Mucosa of descending colon (tissue), 3 donors: ENCODE results near the gene CCNDBP1. TPM values are rescaled to one million over a fixed set of nuclear protein-coding genes. Genes with fewer than 3 reads are reported as not detected.
A peak's percentile ranks its signal among the peaks of the same experiment; 100 is the strongest.

ENCODE experiments used
- ATAC-seq: fragments of 200-7000 bp; cut with Tn5 transposase; one replicate; pipeline ENCODE4 v1.9.1; 2020; ENCODE audit warnings: mild to moderate bottlenecking, moderate library complexity
- DNase-seq, 3 donors: peaks; one replicate each; pipeline ENCODE4 v3.0.0-alpha.2; 2020
- H3K36me3 ChIP-seq: fragments of 200-600 bp; one replicate; pipeline ENCODE4 v1.8.0; 2021; ENCODE audit warnings: low read depth, mild to moderate bottlenecking
- H3K4me1 ChIP-seq: fragments of 200-600 bp; one replicate; pipeline ENCODE4 v1.8.0; 2021; ENCODE audit warnings: low read depth, mild to moderate bottlenecking
- H3K4me3 ChIP-seq: fragments of 200-600 bp; one replicate; pipeline ENCODE4 v1.8.0; 2021; ENCODE audit warnings: mild to moderate bottlenecking
- H3K9me3 ChIP-seq: fragments of 200-600 bp; one replicate; pipeline ENCODE4 v1.8.0; 2021; ENCODE audit warnings: mild to moderate bottlenecking
- CTCF ChIP-seq: fragments of 200-600 bp; IDR thresholded peaks from one replicate; pipeline ENCODE4 v1.8.0; 2022; ENCODE audit warnings: antibody characterized with exemption, mild to moderate bottlenecking
- intact Hi-C, 2 donors: fragments of 100-400 bp; cut with DNase I in 1 of 2; cut with micrococcal nuclease in 1 of 2; formaldehyde crosslinking; loops; one replicate each; pipeline versions ENCODE4 v1.11.0 to v1.11.1; 2022; cut with DNase I, micrococcal nuclease
- total RNA-seq, 3 donors: library from RNA; stranded (reverse); fragmentation: NEBNext Ultra II Directional in 2 of 3; extraction: Animal tissue kit (Norgen Biotek cat#: 25700) in 2 of 3; gene quantifications; one replicate each; pipeline versions ENCODE4 v1.2.1 to v1.2.4, GENCODE V29; 2021 to 2023
- donor health status: DM: no; HTN: no; CAD: no; lungs with moderate emphysema.
- donor health status: DM: no; HTN: no; CAD: no.
- donor health status: DM: no; HTN: yes; CAD: no.

CCNDBP1 gene
- total RNA-seq, 3 donors from 2014 or later = 45.5 to 75.2 (median 54.6) TPM

DNA sequence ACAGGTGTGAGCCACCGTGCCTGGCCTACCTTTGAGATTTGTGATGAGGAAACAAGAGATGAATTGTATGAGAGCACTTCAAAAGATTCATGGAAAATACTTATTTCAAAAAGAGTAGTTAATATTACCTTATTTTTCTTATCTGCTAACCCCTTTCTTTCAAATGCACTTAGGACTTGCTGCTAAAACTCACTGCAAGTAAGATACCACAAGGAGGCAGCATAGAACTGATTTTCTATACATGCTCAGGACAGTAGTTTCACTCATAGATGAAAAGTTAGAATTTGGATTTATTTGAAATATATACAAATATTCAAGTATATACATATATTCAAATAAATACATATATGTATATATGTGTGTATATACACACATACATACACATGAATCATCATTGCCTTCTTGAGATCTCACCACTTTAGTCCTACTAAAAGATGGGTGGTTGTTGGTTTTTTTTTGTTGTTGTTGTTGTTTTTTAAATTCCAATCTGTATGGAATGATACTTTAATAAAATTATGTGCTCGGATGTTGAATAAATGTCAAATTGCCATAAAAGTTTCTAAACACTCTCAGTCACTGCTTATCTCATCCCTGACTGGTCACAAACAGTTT lies 2.4 kb downstream of the CCNDBP1 start:
- intact Hi-C loops = no loop called here
- ATAC-seq = no peak
- Histone ChIP-seq H3K4me3 (no peak overlapping the region), H3K4me1 (peaks cover 13% of the 10 kb centered on the region), H3K9me3 (no peaks in the 10 kb centered on the region), H3K36me3 (peaks cover 8% of the 10 kb centered on the region)
- DNase-seq = no peak
- peak; percentile 44 for TF ChIP-seq CTCF

DNA sequence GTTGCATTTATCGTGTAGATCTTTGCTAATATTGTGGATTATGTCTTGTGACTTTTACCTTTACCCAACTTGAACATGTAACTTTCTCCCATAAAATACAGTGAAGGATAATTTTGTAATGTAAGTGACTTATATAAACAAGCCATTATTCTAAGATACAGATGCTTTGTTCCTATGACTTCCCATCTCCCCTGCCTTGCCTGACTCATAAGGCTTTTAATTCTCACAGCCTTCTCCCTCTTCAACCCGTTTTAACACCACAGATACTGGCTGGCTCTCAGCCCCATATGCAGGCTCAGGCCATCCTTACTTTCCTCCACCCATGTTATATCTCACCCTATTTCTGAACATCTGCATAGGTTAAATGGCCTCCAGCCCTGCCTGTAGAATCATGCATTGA lies 4.1 kb downstream of the CCNDBP1 start:
- H3K4me1 ChIP-seq = peaks cover 13% of the 10 kb centered on the region
- no peak overlapping the region for H3K4me3 ChIP-seq
- no peak for TF ChIP-seq CTCF
- H3K9me3 ChIP-seq = no peaks in the 10 kb centered on the region
- H3K36me3 ChIP-seq = peaks cover 21% of the 10 kb centered on the region
- intact Hi-C loops = no loop called here
- DNase-seq = no peak
- ATAC-seq = no peak

DNA sequence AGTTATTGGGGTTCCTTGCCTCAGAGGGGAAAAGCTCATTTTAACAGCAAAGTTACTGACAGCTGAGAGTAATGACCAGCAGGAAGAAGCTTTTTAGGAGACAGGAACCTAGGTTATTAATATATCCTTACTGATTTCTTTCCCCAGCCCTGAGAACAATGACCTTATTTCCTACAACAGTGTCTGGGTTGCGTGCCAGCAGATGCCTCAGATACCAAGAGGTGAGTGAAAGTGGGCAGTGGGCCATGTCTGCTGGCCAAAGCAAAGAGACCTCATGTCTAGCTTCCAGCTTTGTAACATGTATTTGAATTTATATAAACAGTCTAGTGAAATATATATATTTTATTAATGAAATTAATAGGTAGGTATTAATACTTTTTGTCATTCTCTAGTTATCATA lies 5.0 kb downstream of the CCNDBP1 start:
- Histone ChIP-seq H3K4me1 (peaks cover 13% of the 10 kb centered on the region), H3K9me3 (no peaks in the 10 kb centered on the region), H3K4me3 (no peak overlapping the region), H3K36me3 (peaks cover 25% of the 10 kb centered on the region)
- TF ChIP-seq CTCF = no peak
- intact Hi-C loops = no loop called here
- ATAC-seq (no peak), DNase-seq (no peak)

GRCh38 chr15:43193710-43194109 lies 8.5 kb downstream of the CCNDBP1 start:
- Histone ChIP-seq H3K4me3 (no peak overlapping the region), H3K36me3 (peaks cover 25% of the 10 kb centered on the region), H3K9me3 (no peaks in the 10 kb centered on the region), H3K4me1 (no peaks in the 10 kb centered on the region)
- ATAC-seq = no peak
- DNase-seq = no peak
- intact Hi-C loops = no loop called here
- TF ChIP-seq CTCF = no peak

DNA sequence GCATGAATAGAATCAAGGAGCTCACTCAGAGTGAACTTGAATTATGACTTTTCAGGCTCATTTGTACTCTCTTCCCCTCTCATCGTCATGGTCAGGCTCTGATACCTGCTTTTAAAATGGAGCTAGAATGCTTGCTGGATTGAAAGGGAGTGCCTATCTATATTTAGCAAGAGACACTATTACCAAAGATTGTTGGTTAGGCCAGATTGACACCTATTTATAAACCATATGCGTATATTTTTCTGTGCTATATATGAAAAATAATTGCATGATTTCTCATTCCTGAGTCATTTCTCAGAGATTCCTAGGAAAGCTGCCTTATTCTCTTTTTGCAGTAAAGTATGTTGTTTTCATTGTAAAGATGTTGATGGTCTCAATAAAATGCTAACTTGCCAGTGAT lies 9.6 kb downstream of the CCNDBP1 start:
- no peak for ATAC-seq
- no peak for TF ChIP-seq CTCF
- H3K4me1 ChIP-seq = no peaks in the 10 kb centered on the region
- no peaks in the 10 kb centered on the region for H3K9me3 ChIP-seq
- no peak overlapping the region for H3K4me3 ChIP-seq
- peaks cover 25% of the 10 kb centered on the region for H3K36me3 ChIP-seq
- DNase-seq = no peak
- intact Hi-C loops = no loop called here
